Transverse colon (tissue), 4 donors: ENCODE results near the gene TJP3. TPM values are rescaled to one million over a fixed set of nuclear protein-coding genes. Genes with fewer than 3 reads are reported as not detected.

Experiments used
- DNase-seq: peaks from one replicate; pipeline ENCODE4 v3.0.0-alpha.2; 2019
- H3K27ac ChIP-seq, 4 donors: fragments of 200-600 bp; sonication (generic); 2 replicates each; pipeline ENCODE4 v1.5.1; 2016 to 2018; ENCODE audit warnings: inconsistent platforms in 4 of 4
- H3K27me3 ChIP-seq: fragments of 200-600 bp; sonication (generic); 2 replicates; pipeline ENCODE4 v1.5.1; 2017; ENCODE audit warnings: inconsistent platforms
- H3K36me3 ChIP-seq, 4 donors: fragments of 200-600 bp; sonication (generic); 2 replicates each; pipeline ENCODE4 v1.5.1; 2017 to 2019; ENCODE audit warnings: inconsistent platforms in 4 of 4
- H3K4me1 ChIP-seq, 4 donors: fragments of 200-600 bp; sonication (generic); 2 replicates each; pipeline ENCODE4 v1.5.1; 2017 to 2020; ENCODE audit warnings: inconsistent platforms in 4 of 4
- H3K4me3 ChIP-seq, 4 donors: fragments of 200-600 bp; sonication (generic); 1 replicate in 1 of 4; 2 replicates in 3 of 4; pipeline versions ENCODE4 v1.5.1 to v1.6.1; 2017 to 2019; ENCODE audit warnings: inconsistent platforms in 4 of 4
- H3K9me3 ChIP-seq, 2 donors: fragments of 200-600 bp; sonication (generic); 2 replicates each; pipeline ENCODE4 v1.5.1; 2017 to 2019; ENCODE audit warnings: inconsistent platforms in 2 of 2
- CTCF ChIP-seq, 5 experiments: fragments of 200-600 bp in 3 of 5; fragments of 450-650 bp in 2 of 5; sonication (generic) in 3 of 5; IDR thresholded peaks; 1 replicate in 2 of 5; 2 replicates in 3 of 5; pipeline ENCODE4 v1.5.1; 2016 to 2017; ENCODE audit warnings: antibody characterized with exemption in 5 of 5, inconsistent platforms in 3 of 5, mild to moderate bottlenecking in 2 of 5, moderate library complexity in 1 of 5
- EP300 ChIP-seq: sonication (generic); formaldehyde crosslinking; IDR thresholded peaks from one replicate; pipeline ENCODE4 v1.6.1; 2017; ENCODE audit warnings: antibody characterized with exemption, low read depth
- POLR2A ChIP-seq: fragments of 450-650 bp; IDR thresholded peaks from one replicate; pipeline ENCODE4 v1.6.1; 2016; ENCODE audit warnings: antibody characterized with exemption, mild to moderate bottlenecking, moderate library complexity
- POLR2AphosphoS5 ChIP-seq, 3 donors: sonication (generic); formaldehyde crosslinking; IDR thresholded peaks; one replicate each; pipeline ENCODE4 v1.6.1; 2016; ENCODE audit warnings: antibody characterized with exemption in 3 of 3
- WGBS, 2 donors: methylation state at CpG; one replicate each; pipeline ENCODE4 v1.1.5; 2018; ENCODE audit warnings: low coverage in 1 of 2; 5-methylcytosine and 5-hydroxymethylcytosine counted together
- in situ Hi-C, 4 donors: fragments of 200-750 bp; cut with MboI; loops; one replicate each; pipeline versions ENCODE4 v1.15.0 to v1.15.1; 2017; ENCODE audit warnings: low sequenced_read_pairs in 3 of 4, low pct_ligation_motif_present in 1 of 4, low pct_unique_long_range_greater_than_20kb in 1 of 4
- intact Hi-C: fragments of 100-400 bp; cut with DNase I; formaldehyde crosslinking; loops from one replicate; pipeline ENCODE4 v1.15.1; 2023; ENCODE audit warnings: low total_unique reads
- total RNA-seq, 4 donors: library from RNA; depleted of rRNA; stranded (reverse); fragments of >200 nt; gene quantifications; one replicate each; pipeline ENCODE4 v1.1.0, GENCODE V29; 2016

The TJP3 gene
- total RNA-seq, 4 donors from 2014 or later, result 234 to 894 (median 282) TPM

- peak overlapping the region in 3 of 4 donors; percentile 11 to 27 (median 26) for H3K4me3 ChIP-seq
- H3K27ac ChIP-seq, result peak overlapping the region; percentile 92 to 96 (median 94)
- no peaks in the 10 kb centered on the region for H3K27me3 ChIP-seq
- intact Hi-C loops, result no loop called here
- H3K36me3 ChIP-seq, result no peaks in the 10 kb centered on the region
- DNase-seq, result peak; percentile 68
- in situ Hi-C loops, result no loop called here
- no peaks in the 10 kb centered on the region for H3K9me3 ChIP-seq
- TF ChIP-seq POLR2A (no peak), POLR2AphosphoS5 (IDR thresholded peaks at IDR 0.05) (peak in 2 of 3 donors; percentile 23 to 54)
- H3K4me1 ChIP-seq, result peaks cover 28 to 51% (median 39%) of the 10 kb centered on the region in 4 donors
- 46% methylated on average over 39 of the region's 45 CpGs; no CpG with 5 or more reads in 1 of the 2 donors for WGBS, 2 donors
Observed at GRCh38 chr19:3670796-3671679, 37.1 kb upstream of the TJP3 start.

GRCh38 chr19:3671680-3672574, 36.3 kb upstream of the TJP3 start:
- in situ Hi-C loops (no loop called here), intact Hi-C loops (no loop called here)
- Histone ChIP-seq H3K27ac (peak overlapping the region; percentile 92 to 96 (median 94)), H3K27me3 (no peaks in the 10 kb centered on the region), H3K4me1 (peaks cover 28 to 49% (median 38%) of the 10 kb centered on the region in 4 donors), H3K9me3 (no peaks in the 10 kb centered on the region), H3K36me3 (no peaks in the 10 kb centered on the region), H3K4me3 (peak overlapping the region in 1 of 4 donors; percentile 26)
- no peak for DNase-seq
- 62% methylated on average over 38 of the region's 40 CpGs; no CpG with 5 or more reads in 1 of the 2 donors for WGBS, 2 donors
- TF ChIP-seq POLR2A (no peak), POLR2AphosphoS5 (IDR thresholded peaks at IDR 0.05) (peak in 1 of 3 donors; percentile 13)

- TF ChIP-seq CTCF (IDR thresholded peaks at IDR 0.05) (no peak), EP300 (no peak), POLR2AphosphoS5 (IDR thresholded peaks at IDR 0.05) (no peak)
- H3K9me3 ChIP-seq, result no peaks in the 10 kb centered on the region
- peak overlapping the region; percentile 92 to 96 (median 94) for H3K27ac ChIP-seq
- in situ Hi-C loops (no loop called here), intact Hi-C loops (no loop called here)
- H3K4me3 ChIP-seq, result no peak overlapping the region
- no peaks in the 10 kb centered on the region for H3K27me3 ChIP-seq
- no peaks in the 10 kb centered on the region for H3K36me3 ChIP-seq
- peaks cover 28 to 48% (median 37%) of the 10 kb centered on the region in 4 donors for H3K4me1 ChIP-seq
- no peak for DNase-seq
- 79% methylated on average over 8 of the region's 8 CpGs; no CpG with 5 or more reads in 1 of the 2 donors for WGBS, 2 donors
Observed at GRCh38 chr19:3672575-3672948, 35.6 kb upstream of the TJP3 start.

- in situ Hi-C loops, result no loop called here
- H3K27ac ChIP-seq, result peak overlapping the region; percentile 92 to 96 (median 94)
- intact Hi-C loops, result no loop called here
- no peak for TF ChIP-seq POLR2AphosphoS5 (IDR thresholded peaks at IDR 0.05)
- no peak for TF ChIP-seq POLR2A
- no peak for TF ChIP-seq CTCF (IDR thresholded peaks at IDR 0.05)
- TF ChIP-seq EP300, result no peak
- H3K4me1 ChIP-seq, result peaks cover 25 to 46% (median 35%) of the 10 kb centered on the region in 4 donors
- no peak overlapping the region for H3K4me3 ChIP-seq
- DNase-seq, result no peak
- WGBS, 2 donors, result 91% methylated on average over 13 of the region's 13 CpGs; no CpG with 5 or more reads in 1 of the 2 donors
- no peaks in the 10 kb centered on the region for H3K36me3 ChIP-seq
- H3K27me3 ChIP-seq, result no peaks in the 10 kb centered on the region
- no peaks in the 10 kb centered on the region for H3K9me3 ChIP-seq
Observed at GRCh38 chr19:3672993-3673392, 35.2 kb upstream of the TJP3 start.
